OCI-LY3 (cell line): Measurements from ENCODE around the gene ZC3H13.

Source experiments
- H2AFZ ChIP-seq: fragments of 200-600, 300-600 bp; shearing (Covaris generic); 2 replicates; pipeline ENCODE4 v1.6.0; 2014; ENCODE audit warnings: antibody characterized with exemption, low read depth, low read length
- H3K27ac ChIP-seq: fragments of 200-600, 300-600 bp; sonication (generic); 2 replicates; pipeline ENCODE4 v1.5.1; 2014; ENCODE audit warnings: mild to moderate bottlenecking, low read length, moderate library complexity, mixed read lengths
- H3K27me3 ChIP-seq: fragments of 200-600, 300-600 bp; sonication (generic); 2 replicates; pipeline ENCODE4 v1.6.1; 2014; ENCODE audit warnings: low read depth, low read length, mixed read lengths
- H3K36me3 ChIP-seq: fragments of 200-600, 300-600 bp; sonication (generic); replicated peaks from 2 replicates; pipeline ENCODE3; 2014; ENCODE audit warnings: low read depth, low read length, mixed read lengths
- H3K4me1 ChIP-seq: fragments of 300-600, 200-600 bp; sonication (generic); 2 replicates; pipeline ENCODE4 v1.6.1; 2014; ENCODE audit warnings: low read length, mixed read lengths
- H3K4me2 ChIP-seq: fragments of 200-600, 300-600 bp; sonication (generic); 2 replicates; pipeline ENCODE4 v1.6.1; 2014; ENCODE audit warnings: low read length, mixed read lengths
- H3K4me3 ChIP-seq: fragments of 300-600, 200-600 bp; sonication (generic); 2 replicates; pipeline ENCODE4 v1.5.1; 2014; ENCODE audit warnings: antibody characterized with exemption, mild to moderate bottlenecking, low read length, moderate library complexity
- H3K79me2 ChIP-seq: fragments of 300-600, 200-600 bp; shearing (Covaris generic); 2 replicates; pipeline ENCODE4 v1.6.1; 2014; ENCODE audit warnings: mild to moderate bottlenecking, low read length, mixed read lengths
- H3K9ac ChIP-seq: fragments of 300-600, 200-600 bp; shearing (Covaris generic); 2 replicates; pipeline ENCODE4 v1.6.0; 2014; ENCODE audit warnings: mild to moderate bottlenecking, low read length, moderate library complexity
- H3K9me3 ChIP-seq: fragments of 200-600, 300-600 bp; shearing (Covaris generic); 2 replicates; pipeline ENCODE4 v1.6.1; 2014; ENCODE audit warnings: low read length, mixed read lengths; ENCODE audit not compliant: insufficient read depth
- H4K20me1 ChIP-seq: fragments of 200-600, 300-600 bp; sonication (generic); 2 replicates; pipeline ENCODE4 v1.6.1; 2016; ENCODE audit warnings: low read length, mixed read lengths; ENCODE audit not compliant: insufficient read depth
- EZH2phosphoT487 ChIP-seq: fragments of 200-600 bp; shearing (Covaris generic); IDR thresholded peaks from 2 replicates; pipeline ENCODE4 v1.6.1; 2018; ENCODE audit warnings: antibody characterized with exemption, mixed run types, low read depth
- TF ChIP-seq, protein P1 (sequence below): fragments of 200-600, 300-600 bp; sonication (generic); IDR thresholded peaks from 2 replicates; pipeline ENCODE4 v1.5.1; 2014; ENCODE audit warnings: antibody characterized with exemption, low read length, low read depth

ZC3H13 gene

DNA sequence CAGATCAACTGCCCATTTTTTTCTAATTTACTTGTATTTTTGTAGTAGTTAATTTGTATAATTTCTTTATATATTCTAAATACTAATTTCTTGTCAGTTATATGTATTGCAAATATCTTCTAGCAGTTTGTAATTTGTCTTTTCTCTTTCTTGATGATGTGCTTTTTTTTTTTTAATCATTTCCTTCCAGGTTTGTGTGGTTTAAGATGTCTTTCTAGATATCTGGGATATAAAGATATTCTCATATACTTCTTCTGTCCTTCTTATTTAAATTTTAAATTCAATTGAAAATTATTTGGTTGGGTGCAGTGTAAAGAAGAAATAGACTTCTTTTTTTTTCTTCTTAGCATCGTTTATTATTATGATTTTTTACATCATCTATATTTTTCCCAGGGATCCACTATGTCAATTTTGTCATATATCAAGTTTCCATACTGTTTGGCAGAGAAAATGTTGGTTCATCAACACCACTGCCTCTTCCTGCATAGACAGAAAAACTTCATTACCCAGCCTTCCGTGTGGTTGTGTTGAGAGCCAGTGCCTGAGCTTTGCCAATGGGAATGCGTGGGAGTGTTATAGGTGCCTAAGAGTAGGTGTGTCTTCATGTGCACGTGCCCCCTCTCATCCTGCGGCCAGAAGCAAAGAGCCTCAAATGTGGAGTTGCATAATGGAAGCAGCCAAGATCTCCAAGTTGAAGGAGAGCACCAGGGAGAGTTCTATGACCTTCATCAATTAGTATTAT is 36.4 kb upstream of the ZC3H13 start:
- Histone ChIP-seq H3K27me3 (peaks cover 4% of the 10 kb centered on the region), H3K79me2 (no peaks in the 10 kb centered on the region), H3K9me3 (no peaks in the 10 kb centered on the region), H3K4me2 (no peak overlapping the region), H3K27ac (no peak overlapping the region), H2AFZ (no peak overlapping the region), H3K4me3 (no peak overlapping the region), H3K36me3 (no peaks in the 10 kb centered on the region), H4K20me1 (no peaks in the 10 kb centered on the region), H3K4me1 (peaks cover 5% of the 10 kb centered on the region; the same call in 1 of the 2 replicates), H3K9ac (no peak overlapping the region)
- TF ChIP-seq, protein P1, sequence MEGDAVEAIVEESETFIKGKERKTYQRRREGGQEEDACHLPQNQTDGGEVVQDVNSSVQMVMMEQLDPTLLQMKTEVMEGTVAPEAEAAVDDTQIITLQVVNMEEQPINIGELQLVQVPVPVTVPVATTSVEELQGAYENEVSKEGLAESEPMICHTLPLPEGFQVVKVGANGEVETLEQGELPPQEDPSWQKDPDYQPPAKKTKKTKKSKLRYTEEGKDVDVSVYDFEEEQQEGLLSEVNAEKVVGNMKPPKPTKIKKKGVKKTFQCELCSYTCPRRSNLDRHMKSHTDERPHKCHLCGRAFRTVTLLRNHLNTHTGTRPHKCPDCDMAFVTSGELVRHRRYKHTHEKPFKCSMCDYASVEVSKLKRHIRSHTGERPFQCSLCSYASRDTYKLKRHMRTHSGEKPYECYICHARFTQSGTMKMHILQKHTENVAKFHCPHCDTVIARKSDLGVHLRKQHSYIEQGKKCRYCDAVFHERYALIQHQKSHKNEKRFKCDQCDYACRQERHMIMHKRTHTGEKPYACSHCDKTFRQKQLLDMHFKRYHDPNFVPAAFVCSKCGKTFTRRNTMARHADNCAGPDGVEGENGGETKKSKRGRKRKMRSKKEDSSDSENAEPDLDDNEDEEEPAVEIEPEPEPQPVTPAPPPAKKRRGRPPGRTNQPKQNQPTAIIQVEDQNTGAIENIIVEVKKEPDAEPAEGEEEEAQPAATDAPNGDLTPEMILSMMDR: no peak
- TF ChIP-seq EZH2phosphoT487: no peak

DNA sequence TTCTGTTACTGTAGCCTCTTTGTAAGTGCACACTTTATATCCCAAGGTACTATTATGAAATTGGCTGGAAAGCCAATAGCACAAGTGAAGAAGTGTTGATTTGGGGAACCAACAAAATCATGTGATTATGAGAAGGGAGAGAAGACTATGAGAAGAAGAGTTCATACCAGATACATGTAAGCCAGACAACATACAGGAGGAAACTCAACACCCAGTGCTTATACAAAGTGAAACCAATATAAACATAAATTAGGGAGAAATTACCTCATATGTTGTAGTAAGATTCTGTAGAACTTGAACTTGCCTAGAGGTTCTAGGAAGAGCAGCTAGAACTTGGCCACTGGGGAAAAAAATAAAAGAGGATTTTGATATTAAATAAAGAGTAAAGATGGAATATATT is 34.9 kb upstream of the ZC3H13 start:
- Histone ChIP-seq H3K36me3 (no peaks in the 10 kb centered on the region), H3K4me2 (no peak overlapping the region), H2AFZ (no peak overlapping the region), H3K4me1 (peaks cover 5% of the 10 kb centered on the region; the same call in 1 of the 2 replicates), H3K4me3 (no peak overlapping the region), H3K79me2 (no peaks in the 10 kb centered on the region), H3K9me3 (no peaks in the 10 kb centered on the region), H3K27me3 (peaks cover 3% of the 10 kb centered on the region), H3K9ac (no peak overlapping the region), H3K27ac (no peak overlapping the region), H4K20me1 (no peaks in the 10 kb centered on the region)
- no peak for TF ChIP-seq EZH2phosphoT487
- TF ChIP-seq, protein P1: no peak

DNA sequence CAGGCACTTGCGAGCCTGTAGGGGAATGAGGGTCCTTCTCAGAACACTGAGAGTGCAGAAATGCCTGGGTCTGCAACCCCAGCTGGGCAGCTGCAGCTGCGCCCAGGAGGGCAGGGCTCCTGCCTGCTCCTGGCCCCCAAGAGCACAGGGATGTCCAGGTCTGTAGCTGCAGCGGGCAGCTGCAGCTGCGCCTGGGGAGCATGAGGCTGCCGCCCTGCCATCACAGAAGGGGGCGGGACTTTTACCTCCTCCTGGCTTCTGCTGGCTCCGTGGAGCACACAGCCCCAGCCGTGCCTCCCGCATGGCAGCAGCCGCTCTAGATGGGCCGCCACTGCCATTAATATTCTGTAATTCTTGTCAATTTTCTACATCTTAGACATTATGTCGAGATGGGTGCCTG is 34.4 kb upstream of the ZC3H13 start:
- Histone ChIP-seq H3K4me3 (no peak overlapping the region), H3K4me2 (no peak overlapping the region), H4K20me1 (no peaks in the 10 kb centered on the region), H3K9ac (no peak overlapping the region), H3K36me3 (no peaks in the 10 kb centered on the region), H3K27ac (no peak overlapping the region), H3K27me3 (no peaks in the 10 kb centered on the region), H2AFZ (no peak overlapping the region), H3K4me1 (peaks cover 5% of the 10 kb centered on the region; the same call in 1 of the 2 replicates), H3K9me3 (no peaks in the 10 kb centered on the region), H3K79me2 (no peaks in the 10 kb centered on the region)
- no peak for TF ChIP-seq EZH2phosphoT487
- TF ChIP-seq, protein P1: no peak

DNA sequence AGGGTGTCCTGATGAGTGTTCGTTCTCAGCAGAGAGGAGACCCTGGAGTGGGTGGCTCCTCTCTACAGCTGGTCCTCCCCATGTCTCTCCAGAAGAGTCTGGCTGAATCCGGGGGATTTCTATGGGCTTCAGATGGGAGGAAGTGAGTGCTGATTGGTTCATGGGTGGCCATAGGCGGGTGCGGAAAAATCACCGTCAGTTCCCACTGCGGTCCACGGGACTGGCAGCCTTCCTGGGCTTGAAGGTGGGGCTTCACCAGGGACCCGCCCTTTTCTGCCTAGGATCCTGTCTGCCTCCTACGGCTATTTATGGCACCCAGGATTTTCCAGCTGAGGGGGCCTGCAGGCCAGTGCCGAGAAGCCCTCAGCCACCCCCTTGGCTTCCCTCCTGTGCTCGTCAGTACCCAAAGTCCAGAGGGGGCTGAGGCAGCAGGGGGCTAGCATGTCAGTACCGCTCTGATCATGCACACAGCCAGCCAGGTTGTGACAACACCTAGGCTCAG is 33.9 kb upstream of the ZC3H13 start:
- H3K27ac ChIP-seq: no peak overlapping the region
- no peaks in the 10 kb centered on the region for H4K20me1 ChIP-seq
- H3K27me3 ChIP-seq: no peaks in the 10 kb centered on the region
- no peak overlapping the region for H3K4me2 ChIP-seq
- no peaks in the 10 kb centered on the region for H3K36me3 ChIP-seq
- H3K9me3 ChIP-seq: no peaks in the 10 kb centered on the region
- no peak overlapping the region for H2AFZ ChIP-seq
- H3K4me3 ChIP-seq: no peak overlapping the region
- no peak overlapping the region for H3K9ac ChIP-seq
- peaks cover 5% of the 10 kb centered on the region; the same call in 1 of the 2 replicates for H3K4me1 ChIP-seq
- no peak for TF ChIP-seq EZH2phosphoT487
- TF ChIP-seq, protein P1: no peak
- no peaks in the 10 kb centered on the region for H3K79me2 ChIP-seq
